SK-N-DZ (cell line): Measurements from ENCODE around the gene ITGB3.
"Not testable (repeated sequence)": the region's sequence is repeated elsewhere in the genome, so short reads cannot be mapped to it uniquely, and the experiment has no call there.

ENCODE experiments used
- DNase-seq: peaks from one replicate; pipeline ENCODE4 v3.0.0-alpha.2; 2015; ENCODE audit warnings: low spot score

The ITGB3 gene

DNA sequence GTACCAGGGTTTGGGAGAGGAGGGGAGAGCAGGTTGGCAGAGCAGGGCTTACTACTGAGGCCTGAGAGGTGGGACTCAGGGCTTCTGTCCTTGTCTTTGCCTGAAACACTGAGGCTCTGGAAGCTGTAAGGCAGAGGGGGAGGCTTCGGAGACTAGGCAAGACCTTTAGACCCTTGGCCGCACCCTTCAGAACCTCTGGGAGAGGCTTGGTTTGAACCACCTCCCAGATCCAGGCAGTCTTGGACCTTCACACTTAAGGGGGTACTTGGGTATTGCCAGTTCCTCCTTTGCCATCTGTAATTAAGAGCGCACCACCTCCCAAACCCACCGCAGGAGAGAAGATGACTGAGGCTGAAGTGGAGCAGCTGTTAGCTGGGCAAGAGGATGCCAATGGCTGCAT is 31.6 kb upstream of the ITGB3 start:
- DNase-seq = no peak

GRCh38 chr17:47223007-47223406 is 30.6 kb upstream of the ITGB3 start:
- DNase-seq = no peak

GRCh38 chr17:47223460-47223859 is 30.2 kb upstream of the ITGB3 start:
- DNase-seq = no peak

DNA sequence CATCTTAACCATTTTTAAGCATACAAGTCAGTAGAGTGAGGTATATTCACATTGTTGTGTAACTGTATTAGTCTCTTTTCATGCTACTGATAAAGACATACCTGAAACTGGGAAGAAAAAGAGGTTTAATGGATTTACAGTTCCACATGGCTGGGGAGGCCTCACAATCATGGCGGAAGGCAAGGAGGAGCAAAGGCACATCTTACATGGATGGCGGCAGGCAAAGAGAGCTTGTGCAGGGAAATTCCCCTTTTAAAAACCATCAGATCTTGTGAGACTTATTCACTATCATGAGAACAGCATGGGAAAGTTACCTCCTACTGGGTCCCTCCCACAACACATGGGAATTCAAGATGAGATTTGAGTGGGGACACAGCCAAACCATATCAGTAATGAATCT is 29.6 kb upstream of the ITGB3 start:
- not testable (repeated sequence) for DNase-seq

DNA sequence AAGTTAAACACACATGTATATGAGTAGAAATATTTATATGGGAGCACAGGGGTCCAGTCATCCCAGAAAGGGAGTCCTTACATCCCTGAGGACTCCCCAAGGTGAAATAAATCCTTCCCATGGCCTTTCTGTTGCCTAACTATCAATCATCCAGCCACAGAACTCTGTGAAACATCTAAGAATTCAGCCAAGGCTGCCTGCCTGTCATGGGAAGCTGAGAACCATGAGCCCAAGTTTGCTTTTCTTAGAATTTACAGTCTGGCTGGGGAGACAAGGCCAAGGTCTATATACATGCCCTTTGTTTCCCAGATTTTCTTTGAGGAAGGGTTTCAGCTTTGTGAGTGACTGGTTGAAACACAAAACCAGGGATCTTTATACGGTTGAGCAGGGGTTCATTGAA is 28.7 kb upstream of the ITGB3 start:
- no peak for DNase-seq

GRCh38 chr17:47225436-47225858 is 28.2 kb upstream of the ITGB3 start:
- DNase-seq = no peak

DNA sequence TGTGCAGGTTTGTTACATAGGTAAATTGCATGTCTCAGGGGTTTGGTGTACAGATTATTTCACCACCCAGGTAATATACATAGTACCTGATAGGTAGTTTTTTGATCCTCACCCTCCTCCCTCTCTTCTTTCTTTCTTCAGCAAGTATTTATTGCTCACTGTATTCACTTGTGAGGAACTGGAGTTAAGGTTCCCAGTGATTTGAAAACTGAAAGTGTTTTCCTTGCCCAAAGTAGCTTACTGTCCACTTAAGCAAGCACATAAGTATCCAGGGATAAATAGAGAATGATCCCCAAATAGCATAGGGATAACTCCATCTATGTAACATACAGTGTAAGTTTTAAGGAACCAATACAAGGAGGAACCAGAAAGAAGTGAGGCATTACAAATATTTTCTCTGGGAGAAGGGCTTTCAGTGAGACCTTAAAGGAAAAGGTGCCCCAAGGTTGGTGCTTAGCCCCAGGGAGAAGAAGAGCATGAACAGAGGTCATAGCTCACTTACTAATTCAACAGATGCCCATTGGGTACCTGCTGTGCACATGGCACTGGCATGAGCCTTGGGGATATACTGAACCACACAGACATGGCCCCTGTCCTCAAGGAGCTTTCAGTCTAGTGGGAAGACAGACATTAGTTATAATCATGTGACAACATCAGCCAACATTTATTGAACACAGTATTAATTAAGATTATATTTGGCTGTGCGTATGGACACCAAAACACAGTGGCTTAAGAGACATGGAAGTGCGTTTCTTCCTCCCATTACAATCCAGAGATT is 27.5 kb upstream of the ITGB3 start:
- no peak for DNase-seq

- no peak for DNase-seq
Observed at GRCh38 chr17:47227862-47228261, 25.8 kb upstream of the ITGB3 start.

DNA sequence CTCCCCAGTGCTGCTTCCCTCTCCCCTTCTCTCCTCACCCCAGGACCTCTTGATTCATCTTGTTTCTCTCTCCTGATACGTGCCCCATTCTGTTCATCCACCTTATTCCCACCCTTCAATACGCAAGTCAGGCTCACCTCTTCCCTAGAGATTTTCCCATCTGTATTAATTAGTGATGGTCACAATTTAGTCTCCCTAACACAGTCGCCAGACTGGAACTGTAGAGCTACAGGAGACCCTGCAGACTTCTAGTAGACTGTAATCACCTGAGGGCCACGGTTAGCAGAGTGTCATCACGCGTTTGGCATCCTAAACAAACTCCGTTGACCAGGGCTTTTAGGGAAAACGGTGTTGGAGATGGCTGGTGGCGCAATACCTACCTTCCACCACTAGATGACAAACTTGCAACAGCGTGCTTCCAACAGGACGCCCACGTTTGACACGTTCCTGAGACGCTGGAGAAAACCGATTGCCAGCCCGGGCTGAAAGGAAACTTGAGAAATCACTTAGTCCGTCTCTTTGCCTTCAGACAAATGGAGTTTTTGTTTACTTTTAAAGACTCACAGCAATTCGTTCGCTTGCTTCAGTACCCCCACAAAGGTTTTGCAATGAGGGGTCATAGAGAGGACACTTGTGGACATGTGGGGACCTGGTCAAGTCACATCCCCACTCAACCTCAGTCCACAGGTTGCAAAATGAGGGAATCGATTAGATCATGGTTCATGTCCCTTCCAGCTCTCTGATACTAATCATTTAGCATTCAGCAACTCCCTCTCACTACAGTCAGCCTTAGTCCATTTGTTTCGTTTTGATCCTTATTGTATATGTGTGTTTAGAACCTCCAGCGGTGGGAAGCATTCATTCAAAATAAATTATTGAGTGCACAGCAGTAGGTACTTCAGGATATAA is 23.8 kb upstream of the ITGB3 start:
- peak; percentile 85 for DNase-seq

DNA sequence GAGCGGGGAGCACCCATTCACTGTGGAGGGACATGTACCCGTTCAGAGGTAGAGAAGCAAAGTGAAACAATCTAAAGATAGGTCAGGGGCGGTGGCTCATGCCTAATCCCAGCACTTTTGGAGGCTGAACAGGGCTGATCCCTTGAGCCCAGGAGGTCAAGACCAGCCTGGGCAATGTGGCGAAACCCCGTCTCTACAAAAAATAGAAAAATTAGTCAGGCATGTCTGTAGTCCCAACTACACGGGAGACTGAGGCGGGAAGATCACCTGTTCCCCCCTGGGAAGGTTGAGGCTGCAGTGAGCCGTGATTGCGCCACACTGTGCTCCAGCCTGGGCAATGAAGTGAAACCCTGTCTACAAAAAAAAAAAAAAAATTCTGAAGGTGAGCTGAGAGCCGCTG is 22.8 kb upstream of the ITGB3 start:
- DNase-seq = no peak

- no peak for DNase-seq
Observed at GRCh38 chr17:47231334-47231733, 22.3 kb upstream of the ITGB3 start.

DNA sequence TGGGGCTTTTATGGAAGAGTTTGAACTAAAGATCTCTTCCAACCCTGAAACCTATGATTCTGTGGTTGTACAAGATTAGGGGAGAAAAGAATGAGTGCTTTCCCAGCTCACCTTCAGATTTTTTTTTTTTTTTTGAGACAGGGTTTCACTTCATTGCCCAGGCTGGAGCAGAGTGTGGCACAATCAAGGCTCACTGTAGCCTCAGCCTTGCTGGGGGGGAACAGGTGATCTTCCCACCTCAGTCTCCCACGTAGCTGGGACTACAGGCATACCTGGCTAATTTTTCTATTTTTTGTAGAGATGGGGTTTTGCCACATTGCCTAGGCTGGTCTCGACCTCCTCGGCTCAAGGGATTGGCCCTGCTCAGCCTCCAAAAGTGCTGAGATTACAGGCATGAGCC is 21.8 kb upstream of the ITGB3 start:
- no peak for DNase-seq

DNA sequence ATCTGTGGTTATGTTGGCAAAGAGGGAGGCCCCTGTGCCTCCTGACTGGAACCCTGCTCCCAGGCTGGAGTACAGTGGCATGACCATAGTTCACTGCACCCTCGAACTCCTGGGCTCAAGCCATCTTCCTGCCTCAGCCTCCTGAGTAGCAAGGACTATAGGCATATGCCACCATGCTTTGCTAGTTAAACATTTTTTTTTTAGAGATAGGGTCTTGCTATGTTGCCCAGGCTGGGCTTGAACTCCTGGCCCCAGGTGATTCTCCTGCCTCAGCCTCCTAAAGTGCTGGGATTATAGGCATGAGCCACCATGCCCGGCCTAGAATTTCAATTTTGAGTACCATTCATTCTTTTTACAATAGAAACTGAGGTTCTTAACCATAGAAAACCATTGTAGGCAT is 21.2 kb upstream of the ITGB3 start:
- no peak for DNase-seq

DNA sequence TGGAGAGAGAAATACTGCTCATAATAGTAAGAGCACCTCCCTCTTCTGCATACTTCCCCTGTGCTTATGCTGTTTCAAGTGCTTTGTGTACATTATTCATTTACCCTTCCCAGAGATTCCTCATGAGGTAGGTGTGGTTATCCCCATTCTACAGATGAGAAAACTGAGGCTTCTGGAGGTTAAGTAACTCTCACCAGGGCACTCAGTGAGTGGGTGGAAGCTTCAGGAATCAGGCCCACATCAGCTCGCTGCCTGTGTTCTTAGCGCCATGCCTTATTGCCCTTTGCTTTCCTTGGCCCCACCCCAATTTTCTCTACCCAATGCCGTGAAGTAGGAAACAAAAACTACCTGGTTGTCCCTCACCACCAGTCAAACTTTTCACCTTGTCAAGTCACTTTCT is 18.1 kb upstream of the ITGB3 start:
- DNase-seq = no peak

DNA sequence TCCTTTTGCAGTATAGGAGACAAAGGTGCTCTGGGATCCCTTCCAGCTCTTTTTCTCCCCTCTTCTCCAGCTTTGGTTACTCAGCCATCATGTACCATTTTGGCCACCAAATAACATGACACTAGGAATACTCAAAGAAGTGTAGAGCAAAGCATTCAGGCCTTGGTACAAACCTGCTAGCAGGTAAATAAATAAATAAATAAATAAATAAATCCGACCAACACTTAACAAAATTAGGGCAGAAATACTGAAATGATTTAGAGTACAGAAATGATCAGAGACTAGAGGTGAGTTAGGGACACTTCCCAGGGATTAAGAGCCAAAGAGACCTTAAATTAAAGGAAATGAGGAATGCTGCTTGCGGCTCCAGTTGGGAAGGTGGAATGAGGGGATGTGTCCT is 17.7 kb upstream of the ITGB3 start:
- DNase-seq = no peak

DNA sequence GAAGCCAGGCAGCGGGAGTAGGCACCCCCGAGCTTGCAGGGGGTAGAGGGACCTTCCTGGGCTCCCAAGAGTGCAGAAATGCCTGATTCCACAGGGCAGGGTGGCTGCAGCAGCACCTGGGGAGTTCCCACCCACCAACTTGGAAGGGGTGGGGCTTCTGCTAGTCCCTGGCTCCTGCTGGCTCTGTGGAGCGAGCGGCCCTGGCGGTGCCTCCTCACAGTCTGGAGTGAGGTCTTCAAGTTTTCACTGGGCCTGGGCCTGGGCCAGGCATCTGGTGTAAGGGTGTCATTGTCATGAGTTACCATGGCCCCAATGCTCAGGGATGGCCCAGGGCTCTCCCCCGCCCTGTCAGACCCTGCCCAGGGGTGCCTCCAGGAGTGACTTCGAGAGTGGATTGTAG is 15.8 kb upstream of the ITGB3 start:
- DNase-seq = no peak

GRCh38 chr17:47238321-47239010 is 15.2 kb upstream of the ITGB3 start:
- no peak for DNase-seq

DNA sequence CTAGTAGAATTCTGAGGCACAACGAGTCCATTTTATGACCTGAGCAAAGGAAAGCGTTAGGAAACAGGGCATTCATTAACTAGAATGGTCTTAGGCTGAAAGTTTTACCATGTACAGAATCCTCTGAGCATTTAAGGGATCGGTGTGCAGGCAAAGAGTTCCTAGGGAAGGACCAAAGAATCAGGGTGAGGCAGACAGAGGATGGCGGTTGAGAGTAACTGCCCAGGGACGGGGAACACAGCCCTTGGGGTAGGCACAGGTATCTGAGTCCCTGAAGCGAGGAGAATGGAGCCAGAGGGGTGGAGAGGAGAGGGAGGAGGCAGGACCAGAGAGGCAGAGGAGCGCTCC is 14.0 kb upstream of the ITGB3 start:
- DNase-seq = no peak

DNA sequence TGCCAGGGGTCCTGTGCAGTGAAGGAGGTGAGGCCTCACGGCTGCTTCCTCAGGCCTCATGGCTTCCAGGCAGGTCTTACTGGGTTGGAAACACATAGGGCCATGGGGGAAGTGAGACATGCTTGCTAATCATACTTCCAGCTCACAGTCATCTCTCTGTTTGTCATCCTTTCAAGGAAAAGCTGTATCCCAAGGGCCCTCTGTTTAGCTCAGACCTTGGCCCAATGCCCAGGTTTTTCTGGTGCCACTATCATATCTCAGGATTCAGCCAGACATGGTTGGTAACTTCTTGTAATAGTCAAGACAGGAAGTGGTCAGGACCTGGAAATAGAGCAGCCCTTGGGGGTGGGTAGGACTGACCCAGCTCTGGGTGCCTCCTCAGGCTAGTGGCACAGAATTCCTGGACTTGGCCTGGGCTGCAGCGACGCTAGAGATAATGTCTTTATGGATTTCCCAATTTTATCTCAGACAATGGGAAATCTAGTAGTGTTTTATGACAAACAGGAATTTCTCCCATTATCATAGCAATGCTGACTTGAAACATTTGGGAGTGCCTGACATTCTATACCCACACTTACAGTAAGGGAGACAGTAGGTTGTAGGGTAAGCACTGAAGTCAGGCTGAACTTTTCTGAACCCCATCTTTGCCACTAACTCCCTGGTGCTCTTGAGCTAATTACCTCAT is 13.5 kb upstream of the ITGB3 start:
- no peak for DNase-seq

GRCh38 chr17:47240806-47241205 is 12.8 kb upstream of the ITGB3 start:
- DNase-seq = no peak

GRCh38 chr17:47242648-47243047 is 11.0 kb upstream of the ITGB3 start:
- no peak for DNase-seq
